Measurements from ENCODE around the gene CNGA1. TPM values are rescaled to one million over a fixed set of nuclear protein-coding genes. Genes with fewer than 3 reads are reported as not detected.

CNGA1 gene
- total RNA-seq, 1 donor from 2014 or later: 6.7 TPM

GRCh38 chr4:47913330-47913729, 103.2 kb downstream of the CNGA1 start:
- peak; percentile 12 for DNase-seq (ENCODE audit: low spot score)

- DNase-seq (ENCODE audit: low spot score): no peak
Observed at GRCh38 chr4:47907089-47907646, 109.3 kb downstream of the CNGA1 start.

GRCh38 chr4:47899639-47900038, 116.8 kb downstream of the CNGA1 start:
- no peak for DNase-seq (ENCODE audit: low spot score)

GRCh38 chr4:47891928-47892327, 124.6 kb downstream of the CNGA1 start:
- no peak for DNase-seq (ENCODE audit: low spot score)

Other genes starting within 250 kb of the CNGA1 start
- 5.5 TPM for gene CORIN, start 178.6 kb downstream of the CNGA1 start, total RNA-seq (ENCODE audit: insufficient read depth, low replicate concordance)
- gene NFXL1, start 102.1 kb downstream of the CNGA1 start, total RNA-seq (ENCODE audit: insufficient read depth, low replicate concordance): 6.5 TPM
- gene NIPAL1, start 91 bp upstream of the CNGA1 start, total RNA-seq (ENCODE audit: insufficient read depth, low replicate concordance): 10.8 TPM
- 0.48 TPM for gene TXK, start 117.6 kb upstream of the CNGA1 start, total RNA-seq (ENCODE audit: insufficient read depth, low replicate concordance)

Measured in umbilical cord (tissue), 2 donors.